Transverse colon (tissue), 4 donors: ENCODE data around the gene PELI1.

Experiments
- CTCF ChIP-seq, 5 experiments: fragments of 200-600 bp in 3 of 5; fragments of 450-650 bp in 2 of 5; sonication (generic) in 3 of 5; IDR thresholded peaks; 1 replicate in 2 of 5; 2 replicates in 3 of 5; pipeline ENCODE4 v1.5.1; 2016 to 2017; ENCODE audit warnings: antibody characterized with exemption in 5 of 5, inconsistent platforms in 3 of 5, mild to moderate bottlenecking in 2 of 5, moderate library complexity in 1 of 5
- POLR2AphosphoS5 ChIP-seq, 3 donors: sonication (generic); formaldehyde crosslinking; IDR thresholded peaks; one replicate each; pipeline ENCODE4 v1.6.1; 2016; ENCODE audit warnings: antibody characterized with exemption in 3 of 3

DNA sequence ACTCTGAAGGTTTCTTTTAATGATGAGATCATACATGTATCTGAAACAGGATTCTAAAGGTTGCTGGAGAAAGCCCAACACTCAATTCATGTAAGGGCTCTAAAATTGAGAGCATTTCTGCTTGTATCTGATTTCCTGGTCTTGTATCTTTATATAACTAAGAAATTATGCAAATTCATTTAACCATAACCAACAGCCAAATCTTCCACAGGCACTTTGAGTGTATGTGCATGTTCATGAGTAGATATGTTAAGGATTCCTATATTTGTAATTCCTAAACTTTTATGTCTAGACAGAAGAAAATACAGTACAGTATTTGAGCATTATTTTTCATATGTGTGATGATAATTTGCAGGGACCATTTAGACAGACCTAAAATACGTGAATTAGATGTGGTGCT is 20.4 kb upstream of the PELI1 start:
- TF ChIP-seq POLR2AphosphoS5 (IDR thresholded peaks at IDR 0.05) (no peak), CTCF (IDR thresholded peaks at IDR 0.05) (no peak)
